Spleen (tissue), 11 donors: Measurements from ENCODE around the gene SNRNP200. TPM values are rescaled to one million over a fixed set of nuclear protein-coding genes. Genes with fewer than 3 reads are reported as not detected.

Experiments used
- DNase-seq: peaks from one replicate; pipeline ENCODE4 v3.0.0-alpha.2; 2020
- H3K27ac ChIP-seq, 8 donors: fragments of 200-600 bp; sonication (generic) in 7 of 8; 1 replicate in 4 of 8; 2 replicates in 4 of 8; pipeline versions ENCODE4 v1.5.0 to v1.8.0; 2016 to 2021; ENCODE audit warnings: inconsistent platforms in 4 of 8, mild to moderate bottlenecking in 4 of 8, moderate library complexity in 1 of 8
- H3K27me3 ChIP-seq, 7 donors: fragments of 200-600 bp; sonication (generic) in 6 of 7; replicated peaks in 1 of 7; 1 replicate in 4 of 7; 2 replicates in 3 of 7; pipeline versions ENCODE4 v1.5.0 to v1.8.0; 2016 to 2021; ENCODE audit warnings: inconsistent platforms in 3 of 7, mild to moderate bottlenecking in 1 of 7
- H3K36me3 ChIP-seq, 6 donors: fragments of 200-600 bp; sonication (generic) in 5 of 6; 1 replicate in 4 of 6; 2 replicates in 2 of 6; pipeline versions ENCODE4 v1.5.0 to v1.8.0; 2016 to 2021; ENCODE audit warnings: inconsistent platforms in 2 of 6
- H3K4me1 ChIP-seq, 6 donors: fragments of 200-600 bp; sonication (generic) in 5 of 6; 1 replicate in 3 of 6; 2 replicates in 3 of 6; pipeline versions ENCODE4 v1.5.0 to v1.8.0; 2016 to 2021; ENCODE audit warnings: inconsistent platforms in 3 of 6
- H3K4me3 ChIP-seq, 8 donors: fragments of 200-600 bp; sonication (generic) in 7 of 8; 1 replicate in 4 of 8; 2 replicates in 4 of 8; pipeline versions ENCODE4 v1.5.0 to v1.8.0; 2016 to 2021; ENCODE audit warnings: inconsistent platforms in 4 of 8, mild to moderate bottlenecking in 4 of 8, moderate library complexity in 2 of 8
- H3K9me3 ChIP-seq, 8 donors: fragments of 200-600 bp; sonication (generic) in 7 of 8; 1 replicate in 4 of 8; 2 replicates in 4 of 8; pipeline versions ENCODE4 v1.5.0 to v1.8.0; 2016 to 2021; ENCODE audit warnings: inconsistent platforms in 4 of 8
- POLR2A ChIP-seq, 3 donors: fragments of 450-650 bp; IDR thresholded peaks; one replicate each; pipeline ENCODE4 v1.5.1; 2017; ENCODE audit warnings: antibody characterized with exemption in 3 of 3, mild to moderate bottlenecking in 1 of 3
- POLR2AphosphoS5 ChIP-seq, 3 donors: sonication (generic); formaldehyde crosslinking; IDR thresholded peaks; one replicate each; pipeline ENCODE4 v1.5.1; 2017; ENCODE audit warnings: antibody characterized with exemption in 3 of 3
- WGBS, 5 donors: extraction: QIAGEN DNeasy Blood & Tissue Kit in 3 of 5; methylation state at CpG; one replicate each; pipeline versions ENCODE4 v1.1.5 to v1.1.7; 2013 to 2018; 5-methylcytosine and 5-hydroxymethylcytosine counted together
- intact Hi-C: fragments of 100-400 bp; cut with DNase I; formaldehyde crosslinking; loops from one replicate; pipeline ENCODE4 v1.15.0; 2023; ENCODE audit warnings: low total_unique reads
- polyA plus RNA-seq, 3 donors: library from polyadenylated mRNA; stranded (reverse); fragments of 200-250 nt; gene quantifications; one replicate each; pipeline ENCODE4 v1.2.1, GENCODE V29; 2013
- total RNA-seq, 7 donors: library from RNA; depleted of rRNA in 3 of 7; stranded (reverse); fragments of >200 nt in 3 of 7; fragmentation: NEBNext Ultra II Directional in 4 of 7; extraction: Animal tissue kit (Norgen Biotek cat#: 25700) in 4 of 7; gene quantifications; one replicate each; pipeline versions ENCODE4 v1.1.0 to v1.2.1, GENCODE V29; 2016 to 2021
- TF ChIP-seq, protein P1 (sequence below), 11 experiments: fragments of 200-600 bp in 7 of 11; fragments of 450-650 bp in 4 of 11; sonication (generic) in 4 of 11; IDR thresholded peaks in 8 of 11; conservative IDR thresholded peaks in 3 of 11; 1 replicate in 7 of 11; 2 replicates in 4 of 11; pipeline versions ENCODE4 v1.4.0 to v1.8.0; 2016 to 2021; ENCODE audit warnings: antibody characterized with exemption in 11 of 11, inconsistent platforms in 4 of 11, mild to moderate bottlenecking in 1 of 11
- donor health status: healthy with polysubstance abuse.
- donor health status: DM: no; HTN: no; CAD: no; lungs with moderate emphysema.
- donor health status: DM: no; HTN: no; CAD: no.
- donor health status: Bipolar disorder and iron deficiency.
- donor health status: healthy.
- donor health status: DM: no; HTN: no; CAD: no.
- donor health status: DM: yes; HTN: yes; CAD: no.

SNRNP200 gene
- total and polyA plus RNA-seq, 10 donors = 60.5 to 139 (median 118) TPM

DNA sequence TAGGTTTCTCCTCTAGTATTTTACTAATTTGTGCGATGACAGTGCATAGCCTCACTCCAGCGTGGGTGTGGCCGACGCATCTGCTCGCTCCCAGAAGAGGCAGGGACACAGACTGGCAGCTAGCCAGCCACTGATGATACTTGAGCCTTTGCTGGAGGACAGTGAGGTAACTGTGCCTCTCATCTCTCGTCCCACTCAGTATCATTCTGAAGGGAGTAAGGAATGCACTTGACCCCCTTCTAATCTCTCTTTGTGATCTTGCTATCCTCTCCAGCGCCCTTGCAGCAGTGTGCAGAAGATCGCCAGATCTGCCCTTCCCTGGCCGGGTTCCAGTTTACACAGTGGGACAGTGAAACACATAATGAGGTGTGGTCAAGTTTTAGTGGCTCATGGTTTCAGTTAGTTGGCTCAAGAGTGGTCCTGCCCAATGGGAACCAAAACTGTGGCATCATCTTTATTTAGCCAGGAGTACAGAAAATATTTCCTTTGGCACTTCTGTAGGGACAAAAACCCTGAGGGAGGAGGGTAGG lies 47.8 kb upstream of the SNRNP200 start:
- TF ChIP-seq, protein P1, sequence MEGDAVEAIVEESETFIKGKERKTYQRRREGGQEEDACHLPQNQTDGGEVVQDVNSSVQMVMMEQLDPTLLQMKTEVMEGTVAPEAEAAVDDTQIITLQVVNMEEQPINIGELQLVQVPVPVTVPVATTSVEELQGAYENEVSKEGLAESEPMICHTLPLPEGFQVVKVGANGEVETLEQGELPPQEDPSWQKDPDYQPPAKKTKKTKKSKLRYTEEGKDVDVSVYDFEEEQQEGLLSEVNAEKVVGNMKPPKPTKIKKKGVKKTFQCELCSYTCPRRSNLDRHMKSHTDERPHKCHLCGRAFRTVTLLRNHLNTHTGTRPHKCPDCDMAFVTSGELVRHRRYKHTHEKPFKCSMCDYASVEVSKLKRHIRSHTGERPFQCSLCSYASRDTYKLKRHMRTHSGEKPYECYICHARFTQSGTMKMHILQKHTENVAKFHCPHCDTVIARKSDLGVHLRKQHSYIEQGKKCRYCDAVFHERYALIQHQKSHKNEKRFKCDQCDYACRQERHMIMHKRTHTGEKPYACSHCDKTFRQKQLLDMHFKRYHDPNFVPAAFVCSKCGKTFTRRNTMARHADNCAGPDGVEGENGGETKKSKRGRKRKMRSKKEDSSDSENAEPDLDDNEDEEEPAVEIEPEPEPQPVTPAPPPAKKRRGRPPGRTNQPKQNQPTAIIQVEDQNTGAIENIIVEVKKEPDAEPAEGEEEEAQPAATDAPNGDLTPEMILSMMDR (IDR thresholded peaks at IDR 0.05 in 8 of 11, conservative IDR thresholded peaks at IDR 0.05 in 3 of 11) = no peak
- peak in 1 of 3 donors; percentile 43 for TF ChIP-seq POLR2AphosphoS5 (IDR thresholded peaks at IDR 0.05)
- no peak for TF ChIP-seq POLR2A (IDR thresholded peaks at IDR 0.05)
- Histone ChIP-seq H3K27ac (peak overlapping the region in 7 of 8 donors; percentile 16 to 76 (median 58)), H3K4me1 (peaks cover 0 to 21% (median 12%) of the 10 kb centered on the region in 6 donors), H3K9me3 (no peaks in the 10 kb centered on the region), H3K27me3 (no peaks in the 10 kb centered on the region), H3K4me3 (no peak overlapping the region), H3K36me3 (peaks cover 0 to 96% (median 0%) of the 10 kb centered on the region in 6 donors)
- intact Hi-C loops = no loop called here
- WGBS, 5 donors = 62 to 75% (median 70%) methylated on average over 9 of the region's 9 CpGs
- no peak for DNase-seq

DNA sequence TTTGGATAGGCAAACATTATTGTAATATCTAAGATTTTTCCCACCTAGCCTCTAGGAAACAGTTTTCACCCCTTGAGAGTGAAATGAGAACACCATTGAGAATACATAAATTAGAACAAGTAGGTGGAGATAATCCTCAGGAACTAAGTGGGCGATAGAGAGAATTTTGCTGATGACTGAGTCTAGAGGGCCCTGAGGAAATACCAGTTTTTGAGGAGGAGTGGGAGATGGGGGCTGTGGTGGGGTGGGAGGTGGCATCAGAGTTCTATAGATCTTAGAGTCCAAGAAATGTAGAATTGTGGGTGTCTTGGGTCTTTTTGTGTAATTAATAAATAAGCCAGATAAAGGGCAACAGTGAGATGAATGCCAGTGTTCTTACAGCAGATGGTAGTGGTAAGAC lies 42.0 kb upstream of the SNRNP200 start:
- Histone ChIP-seq H3K4me3 (no peak overlapping the region), H3K9me3 (no peaks in the 10 kb centered on the region), H3K4me1 (peaks cover 0 to 32% (median 13%) of the 10 kb centered on the region in 6 donors), H3K36me3 (peaks cover 0 to 94% (median 0%) of the 10 kb centered on the region in 6 donors), H3K27me3 (no peaks in the 10 kb centered on the region), H3K27ac (no peak overlapping the region)
- intact Hi-C loops = no loop called here
- DNase-seq = no peak
- WGBS, 5 donors = 94 to 100% (median 97%) methylated on average over 1 of the region's 1 CpG
- TF ChIP-seq POLR2A (IDR thresholded peaks at IDR 0.05) (no peak), POLR2AphosphoS5 (IDR thresholded peaks at IDR 0.05) (no peak)

DNA sequence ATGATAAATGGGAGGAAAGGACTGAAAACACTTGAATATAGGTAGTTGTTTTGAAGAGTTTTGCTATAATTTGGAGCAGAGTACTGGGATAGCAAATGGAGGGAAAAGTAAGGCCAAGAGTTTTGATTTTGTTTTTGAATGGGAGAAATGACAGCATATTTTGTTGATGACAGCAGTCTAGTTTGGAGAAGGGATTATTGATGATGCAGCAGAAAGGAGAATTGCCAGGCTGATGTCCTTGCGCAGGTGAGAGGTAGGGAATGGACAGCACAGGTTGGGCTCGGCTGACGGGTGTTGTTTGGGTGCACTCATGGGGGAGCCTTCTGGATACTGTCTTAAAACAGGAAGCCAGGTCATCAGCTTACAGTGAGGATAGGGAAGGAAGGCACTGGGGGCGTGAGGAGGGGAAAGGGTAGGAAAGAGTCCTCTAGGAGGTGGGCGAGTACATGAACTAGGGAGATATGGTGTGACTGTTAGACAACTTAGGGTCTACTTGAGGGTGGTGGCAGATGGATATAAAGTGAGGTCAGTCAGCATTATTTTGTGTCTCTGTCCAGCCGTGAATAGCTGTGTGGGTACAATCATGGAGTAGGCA lies 40.6 kb upstream of the SNRNP200 start:
- no peak for DNase-seq
- Histone ChIP-seq H3K27ac (no peak overlapping the region), H3K4me1 (peaks cover 0 to 36% (median 12%) of the 10 kb centered on the region in 6 donors), H3K4me3 (no peak overlapping the region), H3K27me3 (no peaks in the 10 kb centered on the region), H3K36me3 (peaks cover 0 to 92% (median 0%) of the 10 kb centered on the region in 6 donors), H3K9me3 (no peaks in the 10 kb centered on the region)
- WGBS, 5 donors = 91 to 96% (median 93%) methylated on average over 6 of the region's 6 CpGs
- TF ChIP-seq, protein P1 (IDR thresholded peaks at IDR 0.05 in 8 of 11, conservative IDR thresholded peaks at IDR 0.05 in 3 of 11) = no peak
- no peak for TF ChIP-seq POLR2A (IDR thresholded peaks at IDR 0.05)
- no peak for TF ChIP-seq POLR2AphosphoS5 (IDR thresholded peaks at IDR 0.05)
- intact Hi-C loops = no loop called here

DNA sequence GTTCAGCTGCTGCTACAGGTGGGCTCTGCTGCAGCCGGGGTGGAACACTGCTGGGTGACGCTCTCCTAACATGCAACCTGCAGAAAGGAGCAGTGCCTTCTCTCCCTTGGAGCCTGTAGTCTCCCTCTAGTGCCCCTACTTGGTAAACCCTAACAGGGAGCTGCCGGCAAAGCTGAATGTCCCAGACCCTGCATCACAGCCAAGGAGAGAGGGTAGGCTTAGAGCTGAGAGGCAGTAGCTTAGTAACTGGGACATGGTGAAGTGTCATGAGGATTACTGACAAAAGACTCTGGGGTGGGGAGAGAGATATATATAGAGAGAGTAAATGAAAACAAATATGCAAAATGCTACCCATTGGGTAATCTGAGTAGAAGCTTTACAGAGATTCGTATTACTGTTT lies 40.1 kb upstream of the SNRNP200 start:
- Histone ChIP-seq H3K36me3 (peaks cover 0 to 86% (median 0%) of the 10 kb centered on the region in 6 donors), H3K4me1 (peaks cover 0 to 36% (median 12%) of the 10 kb centered on the region in 6 donors), H3K27ac (peak overlapping the region in 4 of 8 donors; percentile 62 to 86 (median 84)), H3K9me3 (no peaks in the 10 kb centered on the region), H3K27me3 (no peaks in the 10 kb centered on the region), H3K4me3 (no peak overlapping the region)
- DNase-seq = no peak
- intact Hi-C loops = no loop called here
- WGBS, 5 donors = 77 to 89% (median 86%) methylated on average over 4 of the region's 4 CpGs
- TF ChIP-seq, protein P1 (IDR thresholded peaks at IDR 0.05 in 8 of 11, conservative IDR thresholded peaks at IDR 0.05 in 3 of 11) = peak in 3 of 11 experiments; percentile 9 to 19 (median 13)
- peak in 1 of 3 donors; percentile 15 for TF ChIP-seq POLR2AphosphoS5 (IDR thresholded peaks at IDR 0.05)
- TF ChIP-seq POLR2A (IDR thresholded peaks at IDR 0.05) = no peak
